Heart left ventricle (tissue), 16 donors: ENCODE data around the gene CAPN2. TPM values are rescaled to one million over a fixed set of nuclear protein-coding genes. Genes with fewer than 3 reads are reported as not detected.

ENCODE experiments used
- ATAC-seq, 4 donors: fragments of 200-7000 bp; cut with Tn5 transposase; one replicate each; pipeline ENCODE4 v1.9.1; 2020 to 2022; ENCODE audit warnings: moderate library complexity in 4 of 4, mild to moderate bottlenecking in 3 of 4, moderate number of reproducible peaks in 1 of 4
- DNase-seq, 5 donors: peaks; one replicate each; pipeline ENCODE4 v3.0.0-alpha.2; 2020
- H3K27ac ChIP-seq, 12 donors: fragments of 200-600 bp; sonication (generic) in 4 of 12; one replicate each; pipeline versions ENCODE4 v1.5.0 to v1.8.0; 2016 to 2022; ENCODE audit warnings: mild to moderate bottlenecking in 2 of 12
- H3K27me3 ChIP-seq, 9 donors: fragments of 200-600 bp; sonication (generic) in 2 of 9; one replicate each; pipeline versions ENCODE4 v1.5.1 to v1.8.0; 2016 to 2022; ENCODE audit warnings: mild to moderate bottlenecking in 3 of 9
- H3K36me3 ChIP-seq, 9 donors: fragments of 200-600 bp; sonication (generic) in 2 of 9; one replicate each; pipeline versions ENCODE4 v1.5.0 to v1.8.0; 2018 to 2022; ENCODE audit warnings: mild to moderate bottlenecking in 2 of 9
- H3K4me1 ChIP-seq, 12 donors: fragments of 200-600 bp; sonication (generic) in 4 of 12; one replicate each; pipeline versions ENCODE4 v1.5.0 to v1.8.0; 2016 to 2022; ENCODE audit warnings: mild to moderate bottlenecking in 3 of 12
- H3K4me3 ChIP-seq, 12 donors: fragments of 200-600 bp; sonication (generic) in 4 of 12; one replicate each; pipeline versions ENCODE4 v1.5.0 to v1.8.0; 2017 to 2022; ENCODE audit warnings: mild to moderate bottlenecking in 9 of 12, moderate library complexity in 4 of 12
- H3K9me3 ChIP-seq, 12 donors: fragments of 200-600 bp; sonication (generic) in 4 of 12; one replicate each; pipeline versions ENCODE4 v1.5.0 to v1.8.0; 2016 to 2022; ENCODE audit warnings: mild to moderate bottlenecking in 1 of 12
- CTCF ChIP-seq, 12 donors: fragments of 200-600 bp; sonication (generic) in 4 of 12; IDR thresholded peaks; one replicate each; pipeline versions ENCODE4 v1.5.0 to v1.8.0; 2018 to 2022; ENCODE audit warnings: antibody characterized with exemption in 12 of 12, mild to moderate bottlenecking in 5 of 12
- POLR2A ChIP-seq, 2 donors: fragments of 450-650 bp; IDR thresholded peaks; one replicate each; pipeline ENCODE4 v1.6.1; 2017; ENCODE audit warnings: antibody characterized with exemption in 2 of 2, mild to moderate bottlenecking in 2 of 2, moderate library complexity in 2 of 2
- WGBS, 4 donors: extraction: QIAGEN DNeasy Blood & Tissue Kit in 2 of 4; methylation state at CpG; one replicate each; pipeline versions ENCODE4 v1.1.5 to v1.1.7; 2013 to 2018; 5-methylcytosine and 5-hydroxymethylcytosine counted together
- intact Hi-C, 10 donors: fragments of 100-400 bp; cut with DNase I; formaldehyde crosslinking; loops; one replicate each; pipeline versions ENCODE4 v1.11.1 to v1.14.2; 2022
- polyA plus RNA-seq, 2 donors: library from polyadenylated mRNA; stranded (reverse); fragments of 200-250 nt; gene quantifications; one replicate each; pipeline ENCODE4 v1.2.3, GENCODE V29; 2013
- total RNA-seq, 9 donors: library from RNA; depleted of rRNA in 2 of 9; stranded (reverse); fragments of >200 nt in 2 of 9; fragmentation: NEBNext Ultra II Directional in 3 of 9; extraction: Animal tissue kit (Norgen Biotek cat#: 25700) in 3 of 9; gene quantifications; one replicate each; pipeline versions ENCODE4 v1.1.0 to v1.2.4, GENCODE V29; 2016 to 2023
- donor health status: ischemic (EF 13 %, LVEDD 7.1; RV severe dilation, severe dysfunction).
- donor health status: healthy with polysubstance abuse.
- donor health status: DM: no; HTN: yes; CAD: no.
- donor health status: DM: no; HTN: no; CAD: no.
- donor health status: ischemic (EF 25% LVEDD 6.9; RV normal size, moderate dysfunction).
- donor health status: ischemic (EF 25% LVEDD 5.7; RV mildly dilated, moderate dysfunction).
- donor health status: healthy.
- donor health status: DM: yes; HTN: yes; CAD: no.
- donor health status: ischemic (EF 35%, LVEDD 5.7; RV mildly dilated, moderate dysfunction).
- donor health status: nonischemic (EF 11% LVEDD 7.7; RV severe dilation, severe dysfunction).
- donor health status: DM: yes; HTN: yes; CAD: no.
- donor health status: PGD.
- donor health status: ischemic (EF 29% LVEDD 5.4; RV normal size, mild dysfunction).
- donor health status: nonischemic (EF 23%, LVEDD 6.1; RV moderate dilation, normal function).

Gene CAPN2
- total and polyA plus RNA-seq, 11 donors, result 54.4 to 115 (median 81.8) TPM

- no peak for DNase-seq
These were observed 6.5 kb downstream of the CAPN2 start for GRCh38 chr1:223718850-223719249.

GRCh38 chr1:223720971-223721591 is 8.7 kb downstream of the CAPN2 start:
- H3K27ac ChIP-seq, result peak overlapping the region in 5 of 12 donors; percentile 11 to 35 (median 17)
- peak in 2 of 4 donors; percentile 36 to 43 for ATAC-seq
- intact Hi-C loops, result no loop called here
- no peak for DNase-seq
- H3K4me1 ChIP-seq, result peaks cover 5 to 78% (median 24%) of the 10 kb centered on the region in 12 donors
- no peak for TF ChIP-seq POLR2A (IDR thresholded peaks at IDR 0.05)
- no peak for TF ChIP-seq CTCF (IDR thresholded peaks at IDR 0.05)
- no peak overlapping the region for H3K4me3 ChIP-seq
- 45 to 69% (median 54%) methylated on average over 3 to 4 of the region's 4 CpGs for WGBS, 4 donors
- no peaks in the 10 kb centered on the region for H3K9me3 ChIP-seq
- no peaks in the 10 kb centered on the region for H3K27me3 ChIP-seq
- peaks cover 3 to 79% (median 53%) of the 10 kb centered on the region in 9 donors for H3K36me3 ChIP-seq

More at GRCh38 chr1:223718850-223719249, 6.5 kb downstream of the CAPN2 start:
- H3K27ac ChIP-seq, result peak overlapping the region in 1 of 12 donors; percentile 96
- H3K9me3 ChIP-seq, result no peaks in the 10 kb centered on the region
- H3K4me3 ChIP-seq, result no peak overlapping the region
- TF ChIP-seq POLR2A (IDR thresholded peaks at IDR 0.05), result no peak
- TF ChIP-seq CTCF (IDR thresholded peaks at IDR 0.05), result no peak
- WGBS, 4 donors, result 70 to 75% (median 71%) methylated on average over 5 of the region's 5 CpGs
- intact Hi-C loops, result no loop called here
- H3K36me3 ChIP-seq, result peaks cover 3 to 66% (median 57%) of the 10 kb centered on the region in 9 donors
- peaks cover 0 to 90% (median 35%) of the 10 kb centered on the region in 12 donors for H3K4me1 ChIP-seq
- ATAC-seq, result no peak
- no peaks in the 10 kb centered on the region for H3K27me3 ChIP-seq

GRCh38 chr1:223721658-223722607 is 9.6 kb downstream of the CAPN2 start:
- Histone ChIP-seq H3K4me1 (peaks cover 5 to 78% (median 25%) of the 10 kb centered on the region in 12 donors), H3K27ac (peak overlapping the region in 3 of 12 donors; percentile 11 to 35 (median 18)), H3K27me3 (no peaks in the 10 kb centered on the region), H3K9me3 (no peaks in the 10 kb centered on the region), H3K4me3 (no peak overlapping the region), H3K36me3 (peaks cover 3 to 79% (median 53%) of the 10 kb centered on the region in 9 donors)
- intact Hi-C loops, result no loop called here
- no peak for ATAC-seq
- DNase-seq, result no peak
- no peak for TF ChIP-seq CTCF (IDR thresholded peaks at IDR 0.05)
- no peak for TF ChIP-seq POLR2A (IDR thresholded peaks at IDR 0.05)
- 85 to 87% (median 86%) methylated on average over 5 of the region's 5 CpGs for WGBS, 4 donors

- ATAC-seq, result no peak
- no peak for DNase-seq
- H3K27me3 ChIP-seq, result no peaks in the 10 kb centered on the region
- H3K27ac ChIP-seq, result no peak overlapping the region
- 82 to 93% (median 87%) methylated on average over 6 of the region's 6 CpGs for WGBS, 4 donors
- TF ChIP-seq CTCF (IDR thresholded peaks at IDR 0.05) (no peak), POLR2A (IDR thresholded peaks at IDR 0.05) (no peak)
- no peak overlapping the region for H3K4me3 ChIP-seq
- peaks cover 8 to 73% (median 33%) of the 10 kb centered on the region in 12 donors for H3K4me1 ChIP-seq
- H3K36me3 ChIP-seq, result peaks cover 0 to 69% (median 43%) of the 10 kb centered on the region in 9 donors
- intact Hi-C loops, result no loop called here
- H3K9me3 ChIP-seq, result no peaks in the 10 kb centered on the region
These were observed 11.1 kb downstream of the CAPN2 start for GRCh38 chr1:223723351-223723904.
